PFSK-1 (cell line): Measurements from ENCODE around the gene NR3C1.

Experiments used
- FOXP2 ChIP-seq: optimal IDR thresholded peaks from 2 replicates; pipeline ENCODE3; 2011; ENCODE audit warnings: borderline replicate concordance, control low read depth, inconsistent platforms; ENCODE audit not compliant: insufficient read depth; ENCODE audit errors: extremely low read length, extremely low read depth
- POLR2AphosphoS5 ChIP-seq: IDR thresholded peaks from 2 replicates; pipeline ENCODE4 v1.6.1; 2012; ENCODE audit warnings: low read depth, mild to moderate bottlenecking, control low read depth, low read length, moderate library complexity
- SIN3A ChIP-seq: IDR thresholded peaks from 2 replicates; pipeline ENCODE4 v1.6.1; 2012; ENCODE audit warnings: mild to moderate bottlenecking, low read length, moderate library complexity, borderline replicate concordance; ENCODE audit not compliant: insufficient read depth
- TAF1 ChIP-seq: IDR thresholded peaks from 2 replicates; pipeline ENCODE4 v1.6.1; 2012; ENCODE audit warnings: low read length, control low read depth, borderline replicate concordance; ENCODE audit not compliant: insufficient read depth
- TF ChIP-seq, protein P1 (sequence below), 2 experiments: IDR thresholded peaks; 2 replicates each; pipeline versions ENCODE4 v1.6.1 to v1.8.0; 2011 to 2012; ENCODE audit warnings: low read depth in 2 of 2, low read length in 2 of 2, control low read depth in 1 of 2, inconsistent platforms in 1 of 2, mild to moderate bottlenecking in 1 of 2, moderate library complexity in 1 of 2; ENCODE audit not compliant: insufficient read depth in 1 of 2

Gene NR3C1

DNA sequence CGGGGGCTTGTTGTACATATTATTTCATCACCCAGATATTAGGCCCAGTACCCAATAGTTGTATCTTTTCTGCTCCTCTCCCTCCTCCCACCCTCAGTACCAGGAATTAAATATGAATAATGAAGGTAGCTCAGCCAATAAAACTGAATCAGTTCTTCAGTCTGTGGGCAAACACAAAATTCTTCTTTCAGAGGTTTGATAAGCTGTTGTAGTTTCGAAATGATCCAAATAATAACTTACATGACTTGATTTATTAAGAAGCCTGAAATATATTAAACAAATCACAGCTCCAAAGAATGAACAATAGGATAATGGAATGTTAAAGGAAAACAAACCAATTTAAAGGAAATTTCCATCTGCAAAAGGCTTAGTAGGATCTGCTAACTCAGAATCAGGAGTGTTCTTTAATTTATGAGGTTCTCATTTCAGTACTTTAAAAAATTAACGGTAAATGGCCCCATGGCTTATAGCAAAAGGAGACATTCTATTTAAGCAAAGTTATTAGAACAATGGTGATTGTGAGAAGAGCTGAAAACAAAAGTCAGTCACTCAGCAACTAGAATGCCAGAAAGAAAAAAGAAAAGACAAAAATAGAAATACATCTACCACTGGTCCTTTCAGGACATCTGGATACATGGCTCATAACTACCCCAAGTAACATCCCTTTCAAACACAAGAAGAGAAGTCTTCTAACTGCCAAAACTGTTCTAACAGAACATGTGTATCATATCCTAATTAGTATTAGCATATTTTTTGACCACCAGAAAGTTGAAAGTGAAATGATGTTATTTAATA, 62.4 kb downstream of the NR3C1 start:
- TF ChIP-seq FOXP2 (no peak), TAF1 (no peak), SIN3A (no peak), POLR2AphosphoS5 (no peak)
- TF ChIP-seq, protein P1, sequence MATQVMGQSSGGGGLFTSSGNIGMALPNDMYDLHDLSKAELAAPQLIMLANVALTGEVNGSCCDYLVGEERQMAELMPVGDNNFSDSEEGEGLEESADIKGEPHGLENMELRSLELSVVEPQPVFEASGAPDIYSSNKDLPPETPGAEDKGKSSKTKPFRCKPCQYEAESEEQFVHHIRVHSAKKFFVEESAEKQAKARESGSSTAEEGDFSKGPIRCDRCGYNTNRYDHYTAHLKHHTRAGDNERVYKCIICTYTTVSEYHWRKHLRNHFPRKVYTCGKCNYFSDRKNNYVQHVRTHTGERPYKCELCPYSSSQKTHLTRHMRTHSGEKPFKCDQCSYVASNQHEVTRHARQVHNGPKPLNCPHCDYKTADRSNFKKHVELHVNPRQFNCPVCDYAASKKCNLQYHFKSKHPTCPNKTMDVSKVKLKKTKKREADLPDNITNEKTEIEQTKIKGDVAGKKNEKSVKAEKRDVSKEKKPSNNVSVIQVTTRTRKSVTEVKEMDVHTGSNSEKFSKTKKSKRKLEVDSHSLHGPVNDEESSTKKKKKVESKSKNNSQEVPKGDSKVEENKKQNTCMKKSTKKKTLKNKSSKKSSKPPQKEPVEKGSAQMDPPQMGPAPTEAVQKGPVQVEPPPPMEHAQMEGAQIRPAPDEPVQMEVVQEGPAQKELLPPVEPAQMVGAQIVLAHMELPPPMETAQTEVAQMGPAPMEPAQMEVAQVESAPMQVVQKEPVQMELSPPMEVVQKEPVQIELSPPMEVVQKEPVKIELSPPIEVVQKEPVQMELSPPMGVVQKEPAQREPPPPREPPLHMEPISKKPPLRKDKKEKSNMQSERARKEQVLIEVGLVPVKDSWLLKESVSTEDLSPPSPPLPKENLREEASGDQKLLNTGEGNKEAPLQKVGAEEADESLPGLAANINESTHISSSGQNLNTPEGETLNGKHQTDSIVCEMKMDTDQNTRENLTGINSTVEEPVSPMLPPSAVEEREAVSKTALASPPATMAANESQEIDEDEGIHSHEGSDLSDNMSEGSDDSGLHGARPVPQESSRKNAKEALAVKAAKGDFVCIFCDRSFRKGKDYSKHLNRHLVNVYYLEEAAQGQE (IDR thresholded peaks at IDR 0.05; ENCODE audit: insufficient read depth in 1 of 2, low read depth in 2 of 2, low read length in 2 of 2) = no peak

- TF ChIP-seq TAF1 = no peak
- TF ChIP-seq FOXP2 = no peak
- TF ChIP-seq SIN3A = no peak
- TF ChIP-seq, protein P1 (IDR thresholded peaks at IDR 0.05; ENCODE audit: insufficient read depth in 1 of 2, low read depth in 2 of 2, low read length in 2 of 2) = no peak
- TF ChIP-seq POLR2AphosphoS5 = no peak
Observed at GRCh38 chr5:143338658-143339366, 64.7 kb downstream of the NR3C1 start.

- TF ChIP-seq SIN3A (no peak), FOXP2 (no peak), POLR2AphosphoS5 (no peak), TAF1 (no peak)
- TF ChIP-seq, protein P1 (IDR thresholded peaks at IDR 0.05; ENCODE audit: insufficient read depth in 1 of 2, low read depth in 2 of 2, low read length in 2 of 2) = no peak
Observed at GRCh38 chr5:143337946-143338345, 65.5 kb downstream of the NR3C1 start.

GRCh38 chr5:143336485-143336884, 67.0 kb downstream of the NR3C1 start:
- TF ChIP-seq, protein P1 (IDR thresholded peaks at IDR 0.05; ENCODE audit: insufficient read depth in 1 of 2, low read depth in 2 of 2, low read length in 2 of 2) = no peak
- no peak for TF ChIP-seq SIN3A
- no peak for TF ChIP-seq POLR2AphosphoS5
- no peak for TF ChIP-seq TAF1
- TF ChIP-seq FOXP2 = no peak
